ENCODE data around the gene WSCD2.

The WSCD2 gene

GRCh38 chr12:108109504-108109903, 19.6 kb upstream of the WSCD2 start:
- H3K36me3 ChIP-seq: no peaks in the 10 kb centered on the region
- H3K27me3 ChIP-seq: no peaks in the 10 kb centered on the region
- TF ChIP-seq, protein P1, sequence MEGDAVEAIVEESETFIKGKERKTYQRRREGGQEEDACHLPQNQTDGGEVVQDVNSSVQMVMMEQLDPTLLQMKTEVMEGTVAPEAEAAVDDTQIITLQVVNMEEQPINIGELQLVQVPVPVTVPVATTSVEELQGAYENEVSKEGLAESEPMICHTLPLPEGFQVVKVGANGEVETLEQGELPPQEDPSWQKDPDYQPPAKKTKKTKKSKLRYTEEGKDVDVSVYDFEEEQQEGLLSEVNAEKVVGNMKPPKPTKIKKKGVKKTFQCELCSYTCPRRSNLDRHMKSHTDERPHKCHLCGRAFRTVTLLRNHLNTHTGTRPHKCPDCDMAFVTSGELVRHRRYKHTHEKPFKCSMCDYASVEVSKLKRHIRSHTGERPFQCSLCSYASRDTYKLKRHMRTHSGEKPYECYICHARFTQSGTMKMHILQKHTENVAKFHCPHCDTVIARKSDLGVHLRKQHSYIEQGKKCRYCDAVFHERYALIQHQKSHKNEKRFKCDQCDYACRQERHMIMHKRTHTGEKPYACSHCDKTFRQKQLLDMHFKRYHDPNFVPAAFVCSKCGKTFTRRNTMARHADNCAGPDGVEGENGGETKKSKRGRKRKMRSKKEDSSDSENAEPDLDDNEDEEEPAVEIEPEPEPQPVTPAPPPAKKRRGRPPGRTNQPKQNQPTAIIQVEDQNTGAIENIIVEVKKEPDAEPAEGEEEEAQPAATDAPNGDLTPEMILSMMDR (IDR thresholded peaks at IDR 0.05): no peak
- no peak overlapping the region for H3K27ac ChIP-seq
- no peaks in the 10 kb centered on the region for H3K4me1 ChIP-seq (ENCODE audit: control insufficient read depth in 1 of 2, insufficient read depth in 1 of 2, low read depth in 1 of 2, low read length in 1 of 2)
- H3K4me3 ChIP-seq (ENCODE audit: low read depth in 1 of 2, low read length in 1 of 2): no peak overlapping the region
- H3K9me3 ChIP-seq: no peaks in the 10 kb centered on the region

DNA sequence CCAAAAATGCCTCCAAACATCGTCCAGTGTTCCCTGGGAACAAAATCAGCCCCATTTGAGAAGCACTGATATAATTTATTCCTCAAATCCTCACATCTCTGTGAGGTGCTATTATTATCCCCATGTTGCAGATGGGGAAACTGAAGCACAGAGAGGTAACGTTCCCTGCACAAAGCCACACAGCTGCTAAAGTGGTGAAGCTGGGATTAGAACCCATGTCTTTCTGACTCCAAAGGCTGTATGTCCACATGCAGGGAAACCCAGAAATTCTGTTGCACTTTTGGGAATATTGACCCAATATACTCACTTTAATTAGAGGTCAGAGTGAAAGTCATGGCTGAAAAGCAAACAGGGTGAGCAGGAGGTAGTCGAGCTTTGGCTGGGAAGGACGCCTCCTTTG, 19.1 kb upstream of the WSCD2 start:
- Histone ChIP-seq H3K27me3 (no peaks in the 10 kb centered on the region), H3K36me3 (no peaks in the 10 kb centered on the region), H3K9me3 (no peaks in the 10 kb centered on the region), H3K27ac (no peak overlapping the region), H3K4me3 (ENCODE audit: low read depth in 1 of 2, low read length in 1 of 2) (no peak overlapping the region), H3K4me1 (ENCODE audit: control insufficient read depth in 1 of 2, insufficient read depth in 1 of 2, low read depth in 1 of 2, low read length in 1 of 2) (no peaks in the 10 kb centered on the region)
- TF ChIP-seq, protein P1 (IDR thresholded peaks at IDR 0.05): no peak

GRCh38 chr12:108110844-108111243, 18.2 kb upstream of the WSCD2 start:
- Histone ChIP-seq H3K9me3 (no peaks in the 10 kb centered on the region), H3K27me3 (no peaks in the 10 kb centered on the region), H3K27ac (no peak overlapping the region), H3K36me3 (no peaks in the 10 kb centered on the region), H3K4me1 (ENCODE audit: control insufficient read depth in 1 of 2, insufficient read depth in 1 of 2, low read depth in 1 of 2, low read length in 1 of 2) (no peaks in the 10 kb centered on the region), H3K4me3 (ENCODE audit: low read depth in 1 of 2, low read length in 1 of 2) (no peak overlapping the region)
- TF ChIP-seq, protein P1 (IDR thresholded peaks at IDR 0.05): no peak

DNA sequence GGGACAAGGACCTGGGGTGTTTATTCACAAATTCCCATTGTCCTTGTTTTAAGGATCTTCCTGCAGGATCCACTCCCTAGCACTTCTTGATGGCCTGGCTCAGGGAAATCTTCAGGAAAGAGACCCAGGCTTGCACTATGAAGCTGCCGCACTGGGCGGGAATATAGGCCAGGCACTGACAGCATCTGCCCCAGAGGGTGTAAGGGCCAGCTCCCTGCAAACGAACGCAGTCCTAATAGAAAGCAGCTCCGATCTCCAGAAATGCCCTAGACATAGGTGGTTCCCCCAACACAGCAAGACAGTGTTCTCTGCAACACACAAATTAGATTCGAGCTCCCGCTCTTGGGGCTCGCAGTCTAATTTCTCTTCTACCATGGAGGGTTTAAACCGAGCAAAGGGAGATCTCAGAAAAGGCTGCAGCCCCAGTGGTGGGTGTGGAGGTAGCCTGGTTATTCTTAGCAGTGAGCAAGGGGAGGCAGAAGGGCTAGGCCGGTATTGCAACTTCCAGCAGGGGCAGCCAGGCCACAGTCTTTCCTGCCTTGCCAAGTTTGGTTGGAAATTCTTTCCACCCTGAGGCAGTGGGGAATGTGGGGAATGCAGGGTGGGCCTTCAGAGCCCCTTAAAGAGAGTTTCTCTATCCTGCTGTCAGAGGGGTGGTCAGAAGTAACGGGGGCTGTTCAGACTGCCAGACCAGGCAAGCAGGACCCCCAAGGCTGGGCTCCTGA, 16.1 kb upstream of the WSCD2 start:
- no peaks in the 10 kb centered on the region for H3K36me3 ChIP-seq
- H3K27me3 ChIP-seq: peaks cover 11% of the 10 kb centered on the region
- no peak overlapping the region for H3K27ac ChIP-seq
- TF ChIP-seq, protein P1 (IDR thresholded peaks at IDR 0.05): no peak
- H3K9me3 ChIP-seq: no peaks in the 10 kb centered on the region
- H3K4me3 ChIP-seq (ENCODE audit: low read depth in 1 of 2, low read length in 1 of 2): no peak overlapping the region
- no peaks in the 10 kb centered on the region for H3K4me1 ChIP-seq (ENCODE audit: control insufficient read depth in 1 of 2, insufficient read depth in 1 of 2, low read depth in 1 of 2, low read length in 1 of 2)

DNA sequence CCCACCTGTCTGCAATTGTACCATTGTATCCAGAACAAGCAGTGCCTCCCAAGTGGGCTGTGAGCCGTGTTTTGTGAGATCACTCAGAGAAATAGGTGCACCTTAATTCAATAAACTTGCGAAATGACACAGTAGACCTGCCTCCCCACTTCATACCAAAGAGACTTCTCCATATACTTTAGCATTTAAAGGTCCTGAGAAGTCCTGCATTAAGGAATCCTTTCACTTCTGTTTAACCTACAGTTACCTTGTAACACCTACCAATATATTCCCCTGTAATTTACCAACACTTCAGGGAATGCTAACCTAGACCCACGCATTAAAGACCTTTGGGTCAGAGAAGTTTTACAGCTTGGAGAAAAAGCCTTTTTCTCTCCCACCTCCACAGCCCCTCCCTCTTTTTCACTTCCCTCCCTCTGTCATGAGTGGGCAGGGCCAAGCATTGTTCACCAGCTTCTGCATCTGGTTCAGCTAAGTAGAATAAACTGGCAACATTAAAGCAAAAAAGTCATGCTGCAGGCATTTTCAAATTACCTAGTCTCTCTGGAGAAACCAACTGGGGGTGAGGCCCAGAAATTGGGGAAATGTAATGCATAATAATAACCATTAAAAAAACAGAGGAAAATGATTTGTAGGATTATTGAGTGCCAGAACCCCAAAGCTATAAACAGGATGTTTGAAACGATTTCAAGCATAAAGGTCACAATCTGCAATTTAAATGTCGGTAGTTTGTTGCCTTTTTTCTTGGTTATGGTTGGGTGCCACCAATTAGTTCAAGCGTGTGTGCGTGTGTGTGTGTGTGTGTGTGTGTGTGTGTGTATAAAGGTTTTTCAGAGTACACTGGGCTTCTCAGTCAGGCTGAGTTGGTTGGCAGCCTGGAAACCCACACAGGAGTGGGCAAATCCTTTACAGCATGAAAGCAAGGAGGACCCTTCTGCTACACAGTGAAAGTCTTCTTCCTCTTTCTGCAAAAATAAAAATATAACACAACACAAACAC, 13.7 kb upstream of the WSCD2 start:
- peaks cover 11% of the 10 kb centered on the region for H3K27me3 ChIP-seq
- no peaks in the 10 kb centered on the region for H3K36me3 ChIP-seq
- TF ChIP-seq, protein P1 (IDR thresholded peaks at IDR 0.05): no peak
- H3K4me3 ChIP-seq (ENCODE audit: low read depth in 1 of 2, low read length in 1 of 2): no peak overlapping the region
- no peaks in the 10 kb centered on the region for H3K4me1 ChIP-seq (ENCODE audit: control insufficient read depth in 1 of 2, insufficient read depth in 1 of 2, low read depth in 1 of 2, low read length in 1 of 2)
- H3K27ac ChIP-seq: no peak overlapping the region
- no peaks in the 10 kb centered on the region for H3K9me3 ChIP-seq
